SK-N-SH (cell line): ENCODE results near the gene BCL2A1. TPM values are rescaled to one million over a fixed set of nuclear protein-coding genes. Genes with fewer than 3 reads are reported as not detected.

Experiments used
- CTCF ChIA-PET: fragments of 300-600, 350-600 bp; formaldehyde crosslinking; extraction: SDS; loops from one replicate; lab custom pipeline; 2021; lab: Yijun Ruan, JAX
- POLR2A ChIA-PET: fragments of 350-600 bp; sonication (Branson Sonifier 250); formaldehyde crosslinking; extraction: SDS; loops from one replicate; lab custom pipeline; 2020; ENCODE audit warnings: antibody characterized with exemption, inconsistent platforms; lab: Yijun Ruan, JAX
- DNase-seq: peaks from one replicate; pipeline ENCODE4 v3.0.0; 2012
- H2AFZ ChIP-seq: fragments of 200-600 bp; sonication (generic); 2 replicates; pipeline ENCODE4 v1.8.1; 2016; ENCODE audit warnings: antibody characterized with exemption, mild to moderate bottlenecking, low read depth
- H3F3A ChIP-seq: fragments of 200-600 bp; sonication (generic); replicated peaks from 2 replicates; pipeline ENCODE3; 2016; ENCODE audit warnings: antibody characterized with exemption, mild to moderate bottlenecking; ENCODE audit not compliant: insufficient read depth
- H3K27ac ChIP-seq, 2 experiments: fragments of 200-500 bp in 1 of 2; fragments of 200-600 bp in 1 of 2; sonication (Bioruptor generic) in 1 of 2; sonication (generic), shearing (Covaris generic) in 1 of 2; 2 replicates each; pipeline versions ENCODE4 v1.5.1 to v1.6.1; 2014 to 2016; ENCODE audit warnings: low read depth in 2 of 2, inconsistent platforms in 1 of 2, low read length in 1 of 2, mild to moderate bottlenecking in 1 of 2, mixed read lengths in 1 of 2
- H3K27me3 ChIP-seq: fragments of 200-600 bp; sonication (generic), shearing (Covaris generic); 2 replicates; pipeline ENCODE4 v1.6.1; 2016; ENCODE audit warnings: mixed run types; ENCODE audit not compliant: insufficient read depth
- H3K36me3 ChIP-seq, 2 experiments: fragments of 200-500 bp in 1 of 2; fragments of 200-600 bp in 1 of 2; sonication (Bioruptor generic) in 1 of 2; sonication (generic) in 1 of 2; replicated peaks in 1 of 2; 2 replicates each; pipeline versions ENCODE3 to v1.5.1; 2014 to 2016; ENCODE audit warnings: low read length in 1 of 2, mild to moderate bottlenecking in 1 of 2; ENCODE audit not compliant: insufficient read depth in 2 of 2, control insufficient read depth in 1 of 2
- H3K4me1 ChIP-seq, 2 experiments: fragments of 200-500 bp in 1 of 2; fragments of 200-600 bp in 1 of 2; sonication (Bioruptor generic) in 1 of 2; sonication (generic), shearing (Covaris generic) in 1 of 2; 2 replicates each; pipeline versions ENCODE4 v1.5.1 to v1.6.1; 2014 to 2016; ENCODE audit warnings: low read depth in 1 of 2, low read length in 1 of 2, mixed run types in 1 of 2; ENCODE audit not compliant: insufficient read depth in 2 of 2, control insufficient read depth in 1 of 2
- H3K4me2 ChIP-seq: fragments of 200-600 bp; sonication (generic), shearing (Covaris generic); 2 replicates; pipeline ENCODE4 v1.6.1; 2017; ENCODE audit warnings: mixed run types
- H3K4me3 ChIP-seq, 2 experiments: fragments of 200-500 bp in 1 of 2; fragments of 200-600 bp in 1 of 2; sonication (Bioruptor generic) in 1 of 2; sonication (generic), shearing (Covaris generic) in 1 of 2; 2 replicates each; pipeline versions ENCODE4 v1.5.1 to v1.8.1; 2014 to 2016; ENCODE audit warnings: low read depth in 2 of 2, inconsistent platforms in 1 of 2, low read length in 1 of 2, mild to moderate bottlenecking in 1 of 2, mixed read lengths in 1 of 2, moderate library complexity in 1 of 2
- H3K79me2 ChIP-seq: fragments of 200-600 bp; sonication (generic); 2 replicates; pipeline ENCODE4 v1.8.1; 2017; ENCODE audit warnings: mild to moderate bottlenecking; ENCODE audit not compliant: insufficient read depth
- H3K9ac ChIP-seq: fragments of 200-600 bp; sonication (generic); 2 replicates; pipeline ENCODE4 v1.6.1; 2017; ENCODE audit warnings: mixed run types
- H3K9me2 ChIP-seq: fragments of 200-600 bp; sonication (generic); 2 replicates; pipeline ENCODE4 v1.6.1; 2017; ENCODE audit warnings: mixed run types
- H3K9me3 ChIP-seq: fragments of 200-600 bp; sonication (generic); 2 replicates; pipeline ENCODE4 v1.6.1; 2017; ENCODE audit warnings: mixed run types, mild to moderate bottlenecking, moderate library complexity
- H4K20me1 ChIP-seq: fragments of 200-600 bp; sonication (generic); 2 replicates; pipeline ENCODE4 v1.6.1; 2017; ENCODE audit warnings: mild to moderate bottlenecking, mixed run types; ENCODE audit not compliant: insufficient read depth
- CHD2 ChIP-seq: fragments of 150-350 bp; IDR thresholded peaks from 2 replicates; pipeline ENCODE4 v1.6.1; 2018; ENCODE audit warnings: low read length; ENCODE audit not compliant: partially characterized antibody
- CTCF ChIP-seq: fragments of 200-600 bp; sonication (generic); IDR thresholded peaks from 2 replicates; pipeline ENCODE4 v1.6.1; 2017; ENCODE audit warnings: antibody characterized with exemption, mild to moderate bottlenecking, moderate library complexity
- EP300 ChIP-seq, 2 experiments: IDR thresholded peaks; 2 replicates each; pipeline versions ENCODE4 v1.4.0 to v1.6.1; 2012; ENCODE audit warnings: borderline replicate concordance in 1 of 2, low read depth in 1 of 2, low read length in 1 of 2
- FOXM1 ChIP-seq: IDR thresholded peaks from 2 replicates; pipeline ENCODE4 v1.4.0; 2012; ENCODE audit warnings: low read depth, mild to moderate bottlenecking
- GABPA ChIP-seq: IDR thresholded peaks from 2 replicates; pipeline ENCODE4 v1.4.0; 2012; ENCODE audit warnings: low read depth, mild to moderate bottlenecking
- IRF3 ChIP-seq: fragments of 150-350 bp; IDR thresholded peaks from 2 replicates; pipeline ENCODE4 v1.6.1; 2016; ENCODE audit warnings: mild to moderate bottlenecking, low read depth, low read length
- NRF1 ChIP-seq: IDR thresholded peaks from 2 replicates; pipeline ENCODE4 v1.6.1; 2012; ENCODE audit warnings: low read depth, mild to moderate bottlenecking, low read length
- PBX3 ChIP-seq: IDR thresholded peaks from 2 replicates; pipeline ENCODE4; 2012
- RCOR1 ChIP-seq: fragments of 150-350 bp; IDR thresholded peaks from 2 replicates; pipeline ENCODE4 v1.6.1; 2017; ENCODE audit warnings: antibody characterized with exemption, low read length
- RFX5 ChIP-seq: IDR thresholded peaks from 2 replicates; pipeline ENCODE4 v1.6.1; 2012; ENCODE audit warnings: mild to moderate bottlenecking, improper control_type of control experiment, low read length
- SIN3A ChIP-seq: IDR thresholded peaks from 2 replicates; pipeline ENCODE4 v1.6.1; 2012; ENCODE audit warnings: low read depth, mild to moderate bottlenecking, low read length, moderate library complexity, borderline replicate concordance
- TCF12 ChIP-seq: IDR thresholded peaks from 2 replicates; pipeline ENCODE4 v1.4.0; 2012
- TEAD4 ChIP-seq: IDR thresholded peaks from 2 replicates; pipeline ENCODE4 v1.4.0; 2012; ENCODE audit warnings: mild to moderate bottlenecking, borderline replicate concordance; ENCODE audit not compliant: insufficient read depth
- USF1 ChIP-seq: IDR thresholded peaks from 2 replicates; pipeline ENCODE4 v1.4.0; 2012; ENCODE audit warnings: low read depth, borderline replicate concordance
- ZBTB33 ChIP-seq: IDR thresholded peaks from 2 replicates; pipeline ENCODE4 v1.4.0; 2012; ENCODE audit warnings: low read depth, borderline replicate concordance
- WGBS: methylation state at CpG from one replicate; pipeline ENCODE4 v1.1.6; 2017; ENCODE audit warnings: low lambda C conversion rate; 5-methylcytosine and 5-hydroxymethylcytosine counted together
- polyA plus RNA-seq, 3 experiments: library from polyadenylated mRNA; depleted of rRNA; stranded (reverse); fragments of >200 nt; gene quantifications; 2 replicates each; pipeline ENCODE4 v1.2.3, GENCODE V29; 2012

BCL2A1 gene
- polyA plus RNA-seq, 1 of the 3 experiments (the other 2 are of a cell fraction) = 0.08 TPM

GRCh38 chr15:79972863-79973262 lies 1.9 kb upstream of the BCL2A1 start:
- H3K79me2 ChIP-seq = no peaks in the 10 kb centered on the region
- no peaks in the 10 kb centered on the region for H3K27me3 ChIP-seq
- H3K9me3 ChIP-seq = no peaks in the 10 kb centered on the region
- ChIA-PET CTCF (interaction anchor here (1.1 kb wide), 1 partner anchor 20 kb away, joined by 3 read pairs; no protein-coding TSS in a partner anchor), POLR2A (no interaction called here)
- no peak for TF ChIP-seq TEAD4
- TF ChIP-seq IRF3 = no peak
- no peak for TF ChIP-seq ZBTB33
- no peak for TF ChIP-seq USF1
- TF ChIP-seq PBX3 = no peak
- TF ChIP-seq RFX5 = no peak
- TF ChIP-seq CHD2 = no peak
- TF ChIP-seq CTCF = no peak
- TF ChIP-seq FOXM1 = no peak
- TF ChIP-seq NRF1 = no peak
- no peak for TF ChIP-seq EP300 (IDR thresholded peaks at IDR 0.05; ENCODE audit: borderline replicate concordance in 1 of 2, low read depth in 1 of 2, low read length in 1 of 2)
- no peak for TF ChIP-seq GABPA
- no peak for TF ChIP-seq SIN3A
- no peak for TF ChIP-seq RCOR1
- no peak for TF ChIP-seq TCF12
- no peaks in the 10 kb centered on the region for H4K20me1 ChIP-seq
- H3K36me3 ChIP-seq = no peaks in the 10 kb centered on the region
- H3K27ac ChIP-seq = no peak overlapping the region
- 81% methylated on average over 3 of the region's 3 CpGs for WGBS
- no peaks in the 10 kb centered on the region for H3K9me2 ChIP-seq
- H3F3A ChIP-seq = no peaks in the 10 kb centered on the region
- no peak overlapping the region for H3K4me3 ChIP-seq
- no peak overlapping the region for H3K9ac ChIP-seq
- H3K4me1 ChIP-seq = no peaks in the 10 kb centered on the region
- no peak for DNase-seq
- H2AFZ ChIP-seq = no peak overlapping the region
- no peak overlapping the region for H3K4me2 ChIP-seq
